ENCODE measurements around the gene SWSAP1. TPM values are rescaled to one million over a fixed set of nuclear protein-coding genes. Genes with fewer than 3 reads are reported as not detected.
"Not testable (repeated sequence)": the region's sequence is repeated elsewhere in the genome, so short reads cannot be mapped to it uniquely, and the experiment has no call there.

SWSAP1 gene
- total and polyA plus RNA-seq, 2 experiments from 2014 or later, result 2.1 to 6.1 TPM

DNA sequence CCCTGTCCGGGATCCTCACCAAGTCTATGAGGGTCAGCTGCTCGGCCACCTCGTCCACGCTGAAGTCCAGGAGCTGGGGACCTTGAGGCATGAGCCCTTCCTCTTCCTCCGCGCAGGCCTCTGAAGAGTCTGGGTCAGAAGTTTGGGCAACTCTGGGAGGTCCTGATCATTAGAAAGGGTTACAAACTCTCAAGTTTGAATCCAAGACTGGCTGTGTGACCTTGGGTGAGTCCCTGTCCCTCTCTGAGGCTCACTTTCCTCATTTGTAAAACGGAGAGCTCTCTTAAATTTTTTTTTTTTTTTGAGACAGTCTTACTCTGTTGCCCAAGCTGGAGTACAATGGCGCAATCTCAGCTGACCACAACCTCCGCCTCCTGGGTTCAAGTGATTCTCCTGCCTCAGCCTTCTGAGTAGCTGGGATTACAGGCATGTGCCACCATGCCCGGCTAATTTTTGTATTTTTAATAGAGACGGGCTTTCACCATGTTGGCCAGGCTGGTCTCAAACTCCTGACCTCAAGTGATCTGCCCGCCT is 32.3 kb downstream of the SWSAP1 start:
- not testable (repeated sequence) for DNase-seq (ENCODE audit: low spot score); H3K9me3 Mint-ChIP-seq; H3K27me3 Mint-ChIP-seq (ENCODE audit: insufficient read depth, low read depth, poor library complexity); H3K27ac Mint-ChIP-seq; H4K20me1 ChIP-seq (replicated peaks; ENCODE audit: insufficient read depth); H2AFZ ChIP-seq; H3K4me1 ChIP-seq (ENCODE audit: insufficient read depth); H3K4me1 Mint-ChIP-seq; H3K9me2 ChIP-seq (ENCODE audit: insufficient read depth); H3K27me3 ChIP-seq (ENCODE audit: insufficient read depth); ATAC-seq; H3F3A ChIP-seq (replicated peaks; ENCODE audit: low read depth); H3K79me2 ChIP-seq (replicated peaks; ENCODE audit: insufficient read depth); H3K4me3 Mint-ChIP-seq; H3K36me3 ChIP-seq (ENCODE audit: insufficient read depth); H3K27ac ChIP-seq (ENCODE audit: low read depth)
- peaks cover 30% of the 10 kb centered on the region for H3K36me3 Mint-ChIP-seq (ENCODE audit: low read depth)
- H3K4me2 ChIP-seq, result peak overlapping the region; percentile 71
- peak overlapping the region; percentile 44 for H3K4me3 ChIP-seq

DNA sequence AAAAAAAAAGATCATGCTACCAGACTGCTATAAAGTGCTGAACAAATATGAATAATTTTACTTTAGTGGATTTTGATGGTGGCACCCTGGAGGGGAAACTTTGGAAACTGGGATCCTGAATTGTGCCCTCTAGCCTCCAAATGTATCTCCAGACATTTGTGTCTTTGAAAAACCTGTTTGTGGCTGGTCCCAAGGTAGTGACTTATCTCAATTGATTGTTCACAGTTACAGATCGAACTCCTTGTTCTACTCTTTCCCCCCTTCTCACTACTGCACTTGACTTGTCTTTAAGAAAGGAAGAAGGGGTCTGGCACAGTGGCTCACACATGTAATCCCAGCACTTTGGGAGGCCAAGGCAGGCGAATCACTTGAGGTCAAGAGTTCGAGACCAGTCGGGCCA is 34.1 kb downstream of the SWSAP1 start:
- Histone ChIP-seq H3F3A (replicated peaks; ENCODE audit: low read depth) (peaks cover 6% of the 10 kb centered on the region; the same call in 1 of the 2 replicates), H3K4me3 (no peak overlapping the region), H4K20me1 (replicated peaks; ENCODE audit: insufficient read depth) (0 out of 2 replicates have a peak, but pooled peaks cover 7% of the 10 kb centered on the region), H3K27ac (ENCODE audit: low read depth) (no peak overlapping the region), H3K4me2 (no peak overlapping the region), H3K9me2 (ENCODE audit: insufficient read depth) (no peaks in the 10 kb centered on the region), H3K79me2 (replicated peaks; ENCODE audit: insufficient read depth) (no peaks in the 10 kb centered on the region), H3K36me3 (ENCODE audit: insufficient read depth) (no peaks in the 10 kb centered on the region; the same call in 1 of the 2 replicates), H3K4me1 (ENCODE audit: insufficient read depth) (peaks cover 2% of the 10 kb centered on the region; the same call in 1 of the 2 replicates), H2AFZ (no peak overlapping the region), H3K27me3 (ENCODE audit: insufficient read depth) (no peaks in the 10 kb centered on the region)
- H3K36me3 Mint-ChIP-seq (ENCODE audit: low read depth), result peaks cover 24% of the 10 kb centered on the region
- H3K27me3 Mint-ChIP-seq (ENCODE audit: insufficient read depth, low read depth, poor library complexity), result peaks cover 4% of the 10 kb centered on the region
- no peaks in the 10 kb centered on the region; the same call in 2 of the 3 replicates for H3K4me1 Mint-ChIP-seq
- H3K9me3 Mint-ChIP-seq, result no peaks in the 10 kb centered on the region
- no peak for ATAC-seq
- TF ChIP-seq EZH2 (IDR thresholded peaks at IDR 0.05; ENCODE audit: low read depth, unreplicated experiment), result no peak
- TF ChIP-seq, protein P1, sequence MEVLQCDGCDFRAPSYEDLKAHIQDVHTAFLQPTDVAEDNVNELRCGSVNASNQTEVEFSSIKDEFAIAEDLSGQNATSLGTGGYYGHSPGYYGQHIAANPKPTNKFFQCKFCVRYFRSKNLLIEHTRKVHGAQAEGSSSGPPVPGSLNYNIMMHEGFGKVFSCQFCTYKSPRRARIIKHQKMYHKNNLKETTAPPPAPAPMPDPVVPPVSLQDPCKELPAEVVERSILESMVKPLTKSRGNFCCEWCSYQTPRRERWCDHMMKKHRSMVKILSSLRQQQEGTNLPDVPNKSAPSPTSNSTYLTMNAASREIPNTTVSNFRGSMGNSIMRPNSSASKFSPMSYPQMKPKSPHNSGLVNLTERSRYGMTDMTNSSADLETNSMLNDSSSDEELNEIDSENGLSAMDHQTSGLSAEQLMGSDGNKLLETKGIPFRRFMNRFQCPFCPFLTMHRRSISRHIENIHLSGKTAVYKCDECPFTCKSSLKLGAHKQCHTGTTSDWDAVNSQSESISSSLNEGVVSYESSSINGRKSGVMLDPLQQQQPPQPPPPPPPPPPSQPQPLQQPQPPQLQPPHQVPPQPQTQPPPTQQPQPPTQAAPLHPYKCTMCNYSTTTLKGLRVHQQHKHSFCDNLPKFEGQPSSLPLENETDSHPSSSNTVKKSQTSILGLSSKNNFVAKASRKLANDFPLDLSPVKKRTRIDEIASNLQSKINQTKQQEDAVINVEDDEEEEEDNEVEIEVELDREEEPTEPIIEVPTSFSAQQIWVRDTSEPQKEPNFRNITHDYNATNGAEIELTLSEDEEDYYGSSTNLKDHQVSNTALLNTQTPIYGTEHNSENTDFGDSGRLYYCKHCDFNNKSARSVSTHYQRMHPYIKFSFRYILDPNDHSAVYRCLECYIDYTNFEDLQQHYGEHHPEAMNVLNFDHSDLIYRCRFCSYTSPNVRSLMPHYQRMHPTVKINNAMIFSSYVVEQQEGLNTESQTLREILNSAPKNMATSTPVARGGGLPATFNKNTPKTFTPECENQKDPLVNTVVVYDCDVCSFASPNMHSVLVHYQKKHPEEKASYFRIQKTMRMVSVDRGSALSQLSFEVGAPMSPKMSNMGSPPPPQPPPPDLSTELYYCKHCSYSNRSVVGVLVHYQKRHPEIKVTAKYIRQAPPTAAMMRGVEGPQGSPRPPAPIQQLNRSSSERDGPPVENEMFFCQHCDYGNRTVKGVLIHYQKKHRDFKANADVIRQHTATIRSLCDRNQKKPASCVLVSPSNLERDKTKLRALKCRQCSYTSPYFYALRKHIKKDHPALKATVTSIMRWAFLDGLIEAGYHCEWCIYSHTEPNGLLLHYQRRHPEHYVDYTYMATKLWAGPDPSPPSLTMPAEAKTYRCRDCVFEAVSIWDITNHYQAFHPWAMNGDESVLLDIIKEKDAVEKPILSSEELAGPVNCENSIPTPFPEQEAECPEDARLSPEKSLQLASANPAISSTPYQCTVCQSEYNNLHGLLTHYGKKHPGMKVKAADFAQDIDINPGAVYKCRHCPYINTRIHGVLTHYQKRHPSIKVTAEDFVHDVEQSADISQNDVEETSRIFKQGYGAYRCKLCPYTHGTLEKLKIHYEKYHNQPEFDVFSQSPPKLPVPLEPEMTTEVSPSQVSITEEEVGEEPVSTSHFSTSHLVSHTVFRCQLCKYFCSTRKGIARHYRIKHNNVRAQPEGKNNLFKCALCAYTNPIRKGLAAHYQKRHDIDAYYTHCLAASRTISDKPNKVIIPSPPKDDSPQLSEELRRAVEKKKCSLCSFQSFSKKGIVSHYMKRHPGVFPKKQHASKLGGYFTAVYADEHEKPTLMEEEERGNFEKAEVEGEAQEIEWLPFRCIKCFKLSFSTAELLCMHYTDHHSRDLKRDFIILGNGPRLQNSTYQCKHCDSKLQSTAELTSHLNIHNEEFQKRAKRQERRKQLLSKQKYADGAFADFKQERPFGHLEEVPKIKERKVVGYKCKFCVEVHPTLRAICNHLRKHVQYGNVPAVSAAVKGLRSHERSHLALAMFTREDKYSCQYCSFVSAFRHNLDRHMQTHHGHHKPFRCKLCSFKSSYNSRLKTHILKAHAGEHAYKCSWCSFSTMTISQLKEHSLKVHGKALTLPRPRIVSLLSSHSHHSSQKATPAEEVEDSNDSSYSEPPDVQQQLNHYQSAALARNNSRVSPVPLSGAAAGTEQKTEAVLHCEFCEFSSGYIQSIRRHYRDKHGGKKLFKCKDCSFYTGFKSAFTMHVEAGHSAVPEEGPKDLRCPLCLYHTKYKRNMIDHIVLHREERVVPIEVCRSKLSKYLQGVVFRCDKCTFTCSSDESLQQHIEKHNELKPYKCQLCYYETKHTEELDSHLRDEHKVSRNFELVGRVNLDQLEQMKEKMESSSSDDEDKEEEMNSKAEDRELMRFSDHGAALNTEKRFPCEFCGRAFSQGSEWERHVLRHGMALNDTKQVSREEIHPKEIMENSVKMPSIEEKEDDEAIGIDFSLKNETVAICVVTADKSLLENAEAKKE (CRISPR knock-in tag; IDR thresholded peaks at IDR 0.05), result no peak
- no peak for TF ChIP-seq CREB1 (CRISPR knock-in tag; IDR thresholded peaks at IDR 0.05; ENCODE audit: low read depth)
- no peak for TF ChIP-seq STAT1 (IDR thresholded peaks at IDR 0.05; ENCODE audit: unreplicated experiment)
- TF ChIP-seq, protein P2, sequence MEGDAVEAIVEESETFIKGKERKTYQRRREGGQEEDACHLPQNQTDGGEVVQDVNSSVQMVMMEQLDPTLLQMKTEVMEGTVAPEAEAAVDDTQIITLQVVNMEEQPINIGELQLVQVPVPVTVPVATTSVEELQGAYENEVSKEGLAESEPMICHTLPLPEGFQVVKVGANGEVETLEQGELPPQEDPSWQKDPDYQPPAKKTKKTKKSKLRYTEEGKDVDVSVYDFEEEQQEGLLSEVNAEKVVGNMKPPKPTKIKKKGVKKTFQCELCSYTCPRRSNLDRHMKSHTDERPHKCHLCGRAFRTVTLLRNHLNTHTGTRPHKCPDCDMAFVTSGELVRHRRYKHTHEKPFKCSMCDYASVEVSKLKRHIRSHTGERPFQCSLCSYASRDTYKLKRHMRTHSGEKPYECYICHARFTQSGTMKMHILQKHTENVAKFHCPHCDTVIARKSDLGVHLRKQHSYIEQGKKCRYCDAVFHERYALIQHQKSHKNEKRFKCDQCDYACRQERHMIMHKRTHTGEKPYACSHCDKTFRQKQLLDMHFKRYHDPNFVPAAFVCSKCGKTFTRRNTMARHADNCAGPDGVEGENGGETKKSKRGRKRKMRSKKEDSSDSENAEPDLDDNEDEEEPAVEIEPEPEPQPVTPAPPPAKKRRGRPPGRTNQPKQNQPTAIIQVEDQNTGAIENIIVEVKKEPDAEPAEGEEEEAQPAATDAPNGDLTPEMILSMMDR (conservative IDR thresholded peaks at IDR 0.05; ENCODE audit: low read depth in 2 of 2), result no peak
- TF ChIP-seq ZNF331 (CRISPR knock-in tag; IDR thresholded peaks at IDR 0.05; ENCODE audit: low read depth), result no peak
- TF ChIP-seq ZNF114 (CRISPR knock-in tag; IDR thresholded peaks at IDR 0.05), result no peak
- TF ChIP-seq, protein P3, sequence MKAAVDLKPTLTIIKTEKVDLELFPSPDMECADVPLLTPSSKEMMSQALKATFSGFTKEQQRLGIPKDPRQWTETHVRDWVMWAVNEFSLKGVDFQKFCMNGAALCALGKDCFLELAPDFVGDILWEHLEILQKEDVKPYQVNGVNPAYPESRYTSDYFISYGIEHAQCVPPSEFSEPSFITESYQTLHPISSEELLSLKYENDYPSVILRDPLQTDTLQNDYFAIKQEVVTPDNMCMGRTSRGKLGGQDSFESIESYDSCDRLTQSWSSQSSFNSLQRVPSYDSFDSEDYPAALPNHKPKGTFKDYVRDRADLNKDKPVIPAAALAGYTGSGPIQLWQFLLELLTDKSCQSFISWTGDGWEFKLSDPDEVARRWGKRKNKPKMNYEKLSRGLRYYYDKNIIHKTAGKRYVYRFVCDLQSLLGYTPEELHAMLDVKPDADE (IDR thresholded peaks at IDR 0.05), result no peak
- TF ChIP-seq JUNB (IDR thresholded peaks at IDR 0.05; ENCODE audit: unreplicated experiment), result no peak
- TF ChIP-seq NANOG (IDR thresholded peaks at IDR 0.05; ENCODE audit: borderline replicate concordance), result no peak
- H3K4me3 Mint-ChIP-seq, result no peak overlapping the region
- DNase-seq (ENCODE audit: low spot score), result no peak
- no peak overlapping the region for H3K27ac Mint-ChIP-seq

All from GM23338 (cell line).